ENCODE measurements around the gene UBE2Z.
A peak's percentile ranks its signal among the peaks of the same experiment; 100 is the strongest.

The UBE2Z gene

DNA sequence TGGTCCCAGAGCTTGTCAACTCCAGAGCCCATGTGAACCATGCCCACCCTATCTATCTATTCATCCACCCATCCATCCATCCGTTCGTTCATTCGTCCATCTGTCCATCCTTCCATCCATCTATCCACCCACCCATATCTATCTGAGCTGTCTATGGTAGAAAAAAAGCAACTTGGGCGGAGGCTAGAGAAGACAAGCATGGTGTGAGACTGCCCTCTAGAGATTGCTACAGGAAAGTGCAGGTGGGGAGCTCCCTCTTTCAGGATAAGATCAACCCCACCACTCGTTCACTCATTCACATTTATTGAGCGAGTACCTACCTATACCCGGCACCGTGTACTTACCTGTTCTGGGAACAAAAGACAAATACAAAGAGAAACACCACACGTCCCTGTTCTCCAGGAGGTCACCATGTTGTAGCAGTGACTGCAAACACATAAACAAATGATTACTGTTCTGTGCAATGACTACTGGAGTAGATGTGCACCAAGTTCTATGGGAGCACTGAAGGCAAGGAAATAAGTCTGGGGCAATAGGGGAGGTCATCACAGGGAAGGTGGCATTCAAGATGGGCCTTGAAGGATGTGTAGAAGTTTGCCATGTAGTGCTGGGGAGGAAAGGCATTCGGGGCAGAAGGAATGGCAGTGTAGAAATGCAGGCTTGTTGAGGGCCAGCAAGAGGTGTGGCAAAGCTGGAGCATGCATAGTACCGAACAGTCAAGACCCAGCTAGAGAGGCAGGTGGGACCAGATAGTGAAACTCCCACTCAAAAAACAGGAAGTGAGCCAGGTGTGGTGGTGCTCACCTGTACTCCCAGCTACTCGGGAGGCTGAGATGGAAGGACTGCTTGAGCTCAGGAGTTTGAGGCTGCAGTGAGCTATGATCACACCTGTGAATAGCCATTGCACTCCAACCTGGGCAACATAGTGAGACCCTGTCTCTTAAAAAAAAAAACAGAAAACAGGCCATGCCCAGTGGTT is 29.0 kb upstream of the UBE2Z start:
- H3K36me3 ChIP-seq (ENCODE audit: insufficient read depth, low read length): no peaks in the 10 kb centered on the region
- H3K79me2 ChIP-seq (ENCODE audit: insufficient read depth, low read length): no peaks in the 10 kb centered on the region
- no peaks in the 10 kb centered on the region for H4K20me1 ChIP-seq (ENCODE audit: insufficient read depth, low read length)
- TF ChIP-seq EZH2 (IDR thresholded peaks at IDR 0.05; ENCODE audit: borderline replicate concordance, low read depth, low read length, severe bottlenecking): no peak
- TF ChIP-seq, protein P1, sequence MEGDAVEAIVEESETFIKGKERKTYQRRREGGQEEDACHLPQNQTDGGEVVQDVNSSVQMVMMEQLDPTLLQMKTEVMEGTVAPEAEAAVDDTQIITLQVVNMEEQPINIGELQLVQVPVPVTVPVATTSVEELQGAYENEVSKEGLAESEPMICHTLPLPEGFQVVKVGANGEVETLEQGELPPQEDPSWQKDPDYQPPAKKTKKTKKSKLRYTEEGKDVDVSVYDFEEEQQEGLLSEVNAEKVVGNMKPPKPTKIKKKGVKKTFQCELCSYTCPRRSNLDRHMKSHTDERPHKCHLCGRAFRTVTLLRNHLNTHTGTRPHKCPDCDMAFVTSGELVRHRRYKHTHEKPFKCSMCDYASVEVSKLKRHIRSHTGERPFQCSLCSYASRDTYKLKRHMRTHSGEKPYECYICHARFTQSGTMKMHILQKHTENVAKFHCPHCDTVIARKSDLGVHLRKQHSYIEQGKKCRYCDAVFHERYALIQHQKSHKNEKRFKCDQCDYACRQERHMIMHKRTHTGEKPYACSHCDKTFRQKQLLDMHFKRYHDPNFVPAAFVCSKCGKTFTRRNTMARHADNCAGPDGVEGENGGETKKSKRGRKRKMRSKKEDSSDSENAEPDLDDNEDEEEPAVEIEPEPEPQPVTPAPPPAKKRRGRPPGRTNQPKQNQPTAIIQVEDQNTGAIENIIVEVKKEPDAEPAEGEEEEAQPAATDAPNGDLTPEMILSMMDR (IDR thresholded peaks at IDR 0.05; ENCODE audit: borderline replicate concordance, extremely low read depth, low read length, poor library complexity, severe bottlenecking): peak; percentile 99
- DNase-seq (peak; percentile 72), ATAC-seq (ENCODE audit: insufficient read depth, low read depth) (peak; percentile 90)
- H3K9me3 ChIP-seq (ENCODE audit: insufficient read depth, low read length, severe bottlenecking): no peaks in the 10 kb centered on the region
- no peak overlapping the region for H3K9ac ChIP-seq (ENCODE audit: low read depth, low read length)
- no peaks in the 10 kb centered on the region for H3K4me1 ChIP-seq (ENCODE audit: insufficient read depth, low read length)
- no peak overlapping the region for H2AFZ ChIP-seq (ENCODE audit: low read depth, low read length)
- H3K4me2 ChIP-seq (ENCODE audit: insufficient read depth, low read length): no peak overlapping the region
- H3K4me3 ChIP-seq (ENCODE audit: low read depth in 1 of 2, low read length in 2 of 2): no peak overlapping the region
- H3K27me3 ChIP-seq (ENCODE audit: insufficient read depth, low read length, poor library complexity): no peaks in the 10 kb centered on the region
- H3K27ac ChIP-seq (ENCODE audit: low read length): no peak overlapping the region

DNA sequence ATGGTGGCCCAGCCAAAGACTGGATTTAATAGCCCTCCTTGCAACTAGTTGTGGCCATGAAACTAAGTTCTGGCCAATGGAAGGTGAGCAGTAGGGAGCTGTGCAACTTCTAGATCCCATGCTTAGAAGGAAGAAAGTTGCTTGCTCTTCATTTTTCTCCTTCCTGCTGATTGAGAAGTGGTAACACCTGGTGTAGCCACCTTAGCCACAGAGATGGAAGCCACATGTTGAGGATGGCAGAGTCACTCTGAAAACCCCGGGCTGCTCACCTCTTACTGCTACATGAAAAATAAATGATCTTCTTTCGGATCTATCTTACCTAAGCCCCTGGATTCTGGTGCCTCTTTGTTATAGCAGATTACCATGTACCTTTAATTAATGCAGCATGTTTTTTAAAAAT is 25.9 kb upstream of the UBE2Z start:
- no peak for ATAC-seq (ENCODE audit: insufficient read depth, low read depth)
- H3K4me1 ChIP-seq (ENCODE audit: insufficient read depth, low read length): peaks cover 10% of the 10 kb centered on the region
- H4K20me1 ChIP-seq (ENCODE audit: insufficient read depth, low read length): no peaks in the 10 kb centered on the region

DNA sequence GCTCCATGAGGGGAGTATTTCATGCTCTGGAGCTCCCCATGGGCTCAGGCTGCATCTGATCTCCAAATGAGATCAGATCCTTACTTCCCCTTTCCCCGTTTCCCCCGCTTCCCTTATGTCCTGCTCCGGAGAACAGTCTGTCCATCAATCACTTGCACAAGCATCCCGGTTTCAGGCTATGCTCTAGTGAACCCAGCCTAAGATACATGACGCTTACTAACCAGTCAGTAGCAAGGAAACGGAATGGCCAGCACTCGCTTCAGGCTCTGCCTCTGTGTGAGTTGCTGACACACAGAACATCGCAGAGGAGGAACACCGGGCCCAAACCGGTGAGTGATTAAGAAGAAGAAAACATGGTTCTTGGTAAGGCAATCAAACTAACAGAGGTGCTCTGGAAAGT is 25.0 kb upstream of the UBE2Z start:
- Histone ChIP-seq H3K4me2 (ENCODE audit: insufficient read depth, low read length) (no peak overlapping the region), H3K27me3 (ENCODE audit: insufficient read depth, low read length, poor library complexity) (no peaks in the 10 kb centered on the region), H3K9ac (ENCODE audit: low read depth, low read length) (no peak overlapping the region), H2AFZ (ENCODE audit: low read depth, low read length) (no peak overlapping the region), H3K4me3 (ENCODE audit: low read depth in 1 of 2, low read length in 2 of 2) (no peak overlapping the region), H3K36me3 (ENCODE audit: insufficient read depth, low read length) (no peaks in the 10 kb centered on the region), H3K4me1 (ENCODE audit: insufficient read depth, low read length) (peaks cover 10% of the 10 kb centered on the region), H3K27ac (ENCODE audit: low read length) (no peak overlapping the region), H3K79me2 (ENCODE audit: insufficient read depth, low read length) (no peaks in the 10 kb centered on the region), H3K9me3 (ENCODE audit: insufficient read depth, low read length, severe bottlenecking) (no peaks in the 10 kb centered on the region), H4K20me1 (ENCODE audit: insufficient read depth, low read length) (no peaks in the 10 kb centered on the region)
- ATAC-seq (ENCODE audit: insufficient read depth, low read depth) (no peak), DNase-seq (no peak)
- no peak for TF ChIP-seq EZH2 (IDR thresholded peaks at IDR 0.05; ENCODE audit: borderline replicate concordance, low read depth, low read length, severe bottlenecking)
- TF ChIP-seq, protein P1 (IDR thresholded peaks at IDR 0.05; ENCODE audit: borderline replicate concordance, extremely low read depth, low read length, poor library complexity, severe bottlenecking): no peak

More for the DNA sequence above, 25.9 kb upstream of the UBE2Z start:
- no peak for DNase-seq
- H3K27me3 ChIP-seq (ENCODE audit: insufficient read depth, low read length, poor library complexity): no peaks in the 10 kb centered on the region
- TF ChIP-seq, protein P1 (IDR thresholded peaks at IDR 0.05; ENCODE audit: borderline replicate concordance, extremely low read depth, low read length, poor library complexity, severe bottlenecking): no peak
- no peak for TF ChIP-seq EZH2 (IDR thresholded peaks at IDR 0.05; ENCODE audit: borderline replicate concordance, low read depth, low read length, severe bottlenecking)
- no peaks in the 10 kb centered on the region for H3K9me3 ChIP-seq (ENCODE audit: insufficient read depth, low read length, severe bottlenecking)
- no peak overlapping the region for H3K9ac ChIP-seq (ENCODE audit: low read depth, low read length)
- H3K4me2 ChIP-seq (ENCODE audit: insufficient read depth, low read length): no peak overlapping the region
- H3K27ac ChIP-seq (ENCODE audit: low read length): no peak overlapping the region
- no peak overlapping the region for H3K4me3 ChIP-seq (ENCODE audit: low read depth in 1 of 2, low read length in 2 of 2)
- H3K36me3 ChIP-seq (ENCODE audit: insufficient read depth, low read length): no peaks in the 10 kb centered on the region
- no peak overlapping the region for H2AFZ ChIP-seq (ENCODE audit: low read depth, low read length)
- H3K79me2 ChIP-seq (ENCODE audit: insufficient read depth, low read length): no peaks in the 10 kb centered on the region

All from DND-41 (cell line).